ENCODE results near the gene FZD7. TPM values are rescaled to one million over a fixed set of nuclear protein-coding genes. Genes with fewer than 3 reads are reported as not detected.

Gene FZD7
- total RNA-seq, 2 experiments from 2014 or later = 0.17 to 0.25 TPM

DNA sequence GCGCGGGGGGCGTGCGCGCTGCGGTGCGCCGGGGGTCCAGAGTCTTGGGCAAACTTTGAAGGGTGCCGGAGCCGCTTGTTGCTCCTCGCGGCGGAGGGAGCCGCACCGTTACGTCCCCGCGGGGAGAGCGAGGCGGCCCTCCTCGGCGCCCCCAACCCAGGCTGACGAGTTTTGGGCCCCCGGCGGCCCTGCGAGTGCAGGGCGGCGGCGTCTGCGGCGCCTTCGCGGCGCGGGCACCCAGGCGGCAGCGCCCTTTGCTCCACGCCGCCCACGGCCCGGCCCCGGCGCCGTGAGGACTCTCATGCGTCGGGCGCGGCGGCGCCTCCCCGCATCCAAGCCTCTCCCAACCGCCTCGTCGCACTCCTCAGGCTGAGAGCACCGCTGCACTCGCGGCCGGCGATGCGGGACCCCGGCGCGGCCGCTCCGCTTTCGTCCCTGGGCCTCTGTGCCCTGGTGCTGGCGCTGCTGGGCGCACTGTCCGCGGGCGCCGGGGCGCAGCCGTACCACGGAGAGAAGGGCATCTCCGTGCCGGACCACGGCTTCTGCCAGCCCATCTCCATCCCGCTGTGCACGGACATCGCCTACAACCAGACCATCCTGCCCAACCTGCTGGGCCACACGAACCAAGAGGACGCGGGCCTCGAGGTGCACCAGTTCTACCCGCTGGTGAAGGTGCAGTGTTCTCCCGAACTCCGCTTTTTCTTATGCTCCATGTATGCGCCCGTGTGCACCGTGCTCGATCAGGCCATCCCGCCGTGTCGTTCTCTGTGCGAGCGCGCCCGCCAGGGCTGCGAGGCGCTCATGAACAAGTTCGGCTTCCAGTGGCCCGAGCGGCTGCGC, 814 bp downstream of the FZD7 start:
- no peaks in the 10 kb centered on the region for H3K36me3 ChIP-seq (ENCODE audit: insufficient read depth, low read length)
- Mint-ChIP-seq H3K4me1 (ENCODE audit: low read depth) (peaks cover 15% of the 10 kb centered on the region), H3K4me3 (no peak overlapping the region), H3K27ac (no peak overlapping the region), H3K27me3 (peaks cover 9% of the 10 kb centered on the region), H3K36me3 (ENCODE audit: low read depth) (peaks cover 9% of the 10 kb centered on the region), H3K9me3 (no peaks in the 10 kb centered on the region)
- peaks cover 31% of the 10 kb centered on the region for H3K4me1 ChIP-seq (ENCODE audit: insufficient read depth, low read length)
- TF ChIP-seq CTCF (IDR thresholded peaks at IDR 0.05) = no peak
- ChIA-PET CTCF (no interaction called here), POLR2A (no interaction called here)
- H3K27ac ChIP-seq (ENCODE audit: low read depth in 1 of 2, low read length in 2 of 2) = no peak overlapping the region
- ATAC-seq (ENCODE audit: poor library complexity) = peak; percentile 15
- H3K4me3 ChIP-seq (ENCODE audit: low read length) = peak overlapping the region; percentile 95
- H3K9me3 ChIP-seq (ENCODE audit: control insufficient read depth in 1 of 2, insufficient read depth in 1 of 2, low read length in 2 of 2) = peaks cover 0 to 14% of the 10 kb centered on the region in 2 experiments
- H3K27me3 ChIP-seq (ENCODE audit: control insufficient read depth in 1 of 2, insufficient read depth in 2 of 2, low read length in 2 of 2) = peaks cover 23 to 38% of the 10 kb centered on the region in 2 experiments
- intact Hi-C loops (cut with DNase I, micrococcal nuclease) = loop anchor here in 1 of 2 experiments (5.0 to 10.0 kb wide), 8 partner anchors 200 to 1510 kb away; partner anchors contain the start of genes BMPR2, BZW1, FAM117B and SGO2
- peak in 10 of 14 experiments; percentile 5 to 63 (median 25) for DNase-seq

DNA sequence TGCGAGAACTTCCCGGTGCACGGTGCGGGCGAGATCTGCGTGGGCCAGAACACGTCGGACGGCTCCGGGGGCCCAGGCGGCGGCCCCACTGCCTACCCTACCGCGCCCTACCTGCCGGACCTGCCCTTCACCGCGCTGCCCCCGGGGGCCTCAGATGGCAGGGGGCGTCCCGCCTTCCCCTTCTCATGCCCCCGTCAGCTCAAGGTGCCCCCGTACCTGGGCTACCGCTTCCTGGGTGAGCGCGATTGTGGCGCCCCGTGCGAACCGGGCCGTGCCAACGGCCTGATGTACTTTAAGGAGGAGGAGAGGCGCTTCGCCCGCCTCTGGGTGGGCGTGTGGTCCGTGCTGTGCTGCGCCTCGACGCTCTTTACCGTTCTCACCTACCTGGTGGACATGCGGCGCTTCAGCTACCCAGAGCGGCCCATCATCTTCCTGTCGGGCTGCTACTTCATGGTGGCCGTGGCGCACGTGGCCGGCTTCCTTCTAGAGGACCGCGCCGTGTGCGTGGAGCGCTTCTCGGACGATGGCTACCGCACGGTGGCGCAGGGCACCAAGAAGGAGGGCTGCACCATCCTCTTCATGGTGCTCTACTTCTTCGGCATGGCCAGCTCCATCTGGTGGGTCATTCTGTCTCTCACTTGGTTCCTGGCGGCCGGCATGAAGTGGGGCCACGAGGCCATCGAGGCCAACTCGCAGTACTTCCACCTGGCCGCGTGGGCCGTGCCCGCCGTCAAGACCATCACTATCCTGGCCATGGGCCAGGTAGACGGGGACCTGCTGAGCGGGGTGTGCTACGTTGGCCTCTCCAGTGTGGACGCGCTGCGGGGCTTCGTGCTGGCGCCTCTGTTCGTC, 1.7 kb downstream of the FZD7 start:
- peaks cover 9% of the 10 kb centered on the region for H3K36me3 Mint-ChIP-seq (ENCODE audit: low read depth)
- Histone ChIP-seq H3K27me3 (ENCODE audit: control insufficient read depth in 1 of 2, insufficient read depth in 2 of 2, low read length in 2 of 2) (peaks cover 28 to 42% of the 10 kb centered on the region in 2 experiments), H3K4me3 (ENCODE audit: low read length) (peak overlapping the region; percentile 56), H3K36me3 (ENCODE audit: insufficient read depth, low read length) (no peaks in the 10 kb centered on the region), H3K4me1 (ENCODE audit: insufficient read depth, low read length) (peaks cover 31% of the 10 kb centered on the region), H3K27ac (ENCODE audit: low read depth in 1 of 2, low read length in 2 of 2) (no peak overlapping the region), H3K9me3 (ENCODE audit: control insufficient read depth in 1 of 2, insufficient read depth in 1 of 2, low read length in 2 of 2) (peaks cover 0 to 14% of the 10 kb centered on the region in 2 experiments)
- TF ChIP-seq CTCF (IDR thresholded peaks at IDR 0.05) = no peak
- DNase-seq (peak in 8 of 14 experiments; percentile 5 to 58 (median 22)), ATAC-seq (ENCODE audit: poor library complexity) (no peak)
- POLR2A ChIA-PET = interaction anchor here (0.7 kb wide), 1 partner anchor 253 kb away, joined by 3 read pairs; no protein-coding TSS in a partner anchor
- H3K9me3 Mint-ChIP-seq = no peaks in the 10 kb centered on the region
- intact Hi-C loops (cut with DNase I, micrococcal nuclease) = loop anchor here in 1 of 2 experiments (10.0 kb wide), 5 partner anchors 199 to 1511 kb away; partner anchors contain the start of genes BMPR2, FAM117B, SGO2 and SUMO1
- peaks cover 18% of the 10 kb centered on the region for H3K4me1 Mint-ChIP-seq (ENCODE audit: low read depth)
- CTCF ChIA-PET = no interaction called here
- H3K4me3 Mint-ChIP-seq = no peak overlapping the region
- peaks cover 9% of the 10 kb centered on the region for H3K27me3 Mint-ChIP-seq
- H3K27ac Mint-ChIP-seq = no peak overlapping the region

DNA sequence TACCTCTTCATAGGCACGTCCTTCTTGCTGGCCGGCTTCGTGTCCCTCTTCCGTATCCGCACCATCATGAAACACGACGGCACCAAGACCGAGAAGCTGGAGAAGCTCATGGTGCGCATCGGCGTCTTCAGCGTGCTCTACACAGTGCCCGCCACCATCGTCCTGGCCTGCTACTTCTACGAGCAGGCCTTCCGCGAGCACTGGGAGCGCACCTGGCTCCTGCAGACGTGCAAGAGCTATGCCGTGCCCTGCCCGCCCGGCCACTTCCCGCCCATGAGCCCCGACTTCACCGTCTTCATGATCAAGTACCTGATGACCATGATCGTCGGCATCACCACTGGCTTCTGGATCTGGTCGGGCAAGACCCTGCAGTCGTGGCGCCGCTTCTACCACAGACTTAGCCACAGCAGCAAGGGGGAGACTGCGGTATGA, 2.3 kb downstream of the FZD7 start:
- no peak for TF ChIP-seq CTCF (IDR thresholded peaks at IDR 0.05)
- Mint-ChIP-seq H3K4me3 (no peak overlapping the region), H3K9me3 (no peaks in the 10 kb centered on the region), H3K27me3 (peaks cover 9% of the 10 kb centered on the region), H3K27ac (no peak overlapping the region), H3K4me1 (ENCODE audit: low read depth) (peaks cover 18% of the 10 kb centered on the region), H3K36me3 (ENCODE audit: low read depth) (peaks cover 9% of the 10 kb centered on the region)
- peak in 1 of 14 experiments; percentile 28 for DNase-seq
- no peak overlapping the region for H3K4me3 ChIP-seq (ENCODE audit: low read length)
- no peaks in the 10 kb centered on the region for H3K36me3 ChIP-seq (ENCODE audit: insufficient read depth, low read length)
- H3K4me1 ChIP-seq (ENCODE audit: insufficient read depth, low read length) = peaks cover 31% of the 10 kb centered on the region
- no peak overlapping the region for H3K27ac ChIP-seq (ENCODE audit: low read depth in 1 of 2, low read length in 2 of 2)
- ATAC-seq (ENCODE audit: poor library complexity) = no peak
- ChIA-PET POLR2A (interaction anchor here (0.7 kb wide), 1 partner anchor 253 kb away, joined by 3 read pairs; no protein-coding TSS in a partner anchor), CTCF (no interaction called here)
- intact Hi-C loops (cut with DNase I, micrococcal nuclease) = loop anchor here in 1 of 2 experiments (10.0 kb wide), 5 partner anchors 199 to 1511 kb away; partner anchors contain the start of genes BMPR2, FAM117B, SGO2 and SUMO1
- peaks cover 31 to 48% of the 10 kb centered on the region in 2 experiments for H3K27me3 ChIP-seq (ENCODE audit: control insufficient read depth in 1 of 2, insufficient read depth in 2 of 2, low read length in 2 of 2)
- H3K9me3 ChIP-seq (ENCODE audit: control insufficient read depth in 1 of 2, insufficient read depth in 1 of 2, low read length in 2 of 2) = peaks cover 0 to 14% of the 10 kb centered on the region in 2 experiments
